HG02571 (cell line): ENCODE results near the gene TMBIM1.
A peak's percentile ranks its signal among the peaks of the same experiment; 100 is the strongest.

Experiments used
- ATAC-seq: cut with Tn5 transposase; IDR thresholded peaks from one replicate; pipeline ENCODE4 v1.9.1; 2021; ENCODE audit warnings: mild to moderate bottlenecking, moderate library complexity; ENCODE audit not compliant: unreplicated experiment

Gene TMBIM1

GRCh38 chr2:218293715-218294429, 1.6 kb upstream of the TMBIM1 start:
- ATAC-seq = no peak

DNA sequence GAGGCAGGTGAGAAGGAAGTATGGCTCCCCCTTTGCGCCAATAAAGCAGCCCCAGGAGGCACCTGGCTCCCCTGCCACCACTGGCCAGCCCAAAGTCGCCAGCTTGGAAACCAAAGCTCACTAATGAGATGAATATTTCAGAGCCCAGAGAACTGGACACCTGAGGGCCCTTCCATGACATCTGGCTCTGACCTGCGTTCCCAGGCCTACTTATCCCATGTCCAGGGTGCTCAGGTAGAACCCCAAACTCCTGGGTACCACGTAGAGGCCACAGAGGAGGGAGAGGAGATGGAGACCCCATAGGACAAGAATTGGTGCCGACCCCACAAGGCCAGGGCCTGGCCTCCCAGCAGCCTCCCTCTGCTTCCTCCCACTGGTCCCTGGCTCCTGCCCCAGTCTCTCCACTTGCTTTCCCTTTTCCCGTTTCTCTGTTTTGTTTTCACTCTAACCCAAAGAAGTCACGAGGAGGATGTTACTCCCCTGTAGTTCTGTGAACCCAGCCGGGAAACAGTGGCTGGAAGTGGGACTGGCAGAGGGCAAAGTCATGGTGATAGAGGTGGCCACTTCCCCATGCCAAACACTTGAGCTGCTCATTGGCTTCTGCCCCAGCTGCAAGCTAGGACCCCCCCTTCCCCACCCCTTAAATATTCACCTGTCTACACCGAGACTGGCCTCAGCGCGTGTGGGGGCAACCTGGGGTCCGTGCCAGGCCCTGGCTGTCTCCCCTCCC, 820 bp downstream of the TMBIM1 start:
- ATAC-seq = no peak

DNA sequence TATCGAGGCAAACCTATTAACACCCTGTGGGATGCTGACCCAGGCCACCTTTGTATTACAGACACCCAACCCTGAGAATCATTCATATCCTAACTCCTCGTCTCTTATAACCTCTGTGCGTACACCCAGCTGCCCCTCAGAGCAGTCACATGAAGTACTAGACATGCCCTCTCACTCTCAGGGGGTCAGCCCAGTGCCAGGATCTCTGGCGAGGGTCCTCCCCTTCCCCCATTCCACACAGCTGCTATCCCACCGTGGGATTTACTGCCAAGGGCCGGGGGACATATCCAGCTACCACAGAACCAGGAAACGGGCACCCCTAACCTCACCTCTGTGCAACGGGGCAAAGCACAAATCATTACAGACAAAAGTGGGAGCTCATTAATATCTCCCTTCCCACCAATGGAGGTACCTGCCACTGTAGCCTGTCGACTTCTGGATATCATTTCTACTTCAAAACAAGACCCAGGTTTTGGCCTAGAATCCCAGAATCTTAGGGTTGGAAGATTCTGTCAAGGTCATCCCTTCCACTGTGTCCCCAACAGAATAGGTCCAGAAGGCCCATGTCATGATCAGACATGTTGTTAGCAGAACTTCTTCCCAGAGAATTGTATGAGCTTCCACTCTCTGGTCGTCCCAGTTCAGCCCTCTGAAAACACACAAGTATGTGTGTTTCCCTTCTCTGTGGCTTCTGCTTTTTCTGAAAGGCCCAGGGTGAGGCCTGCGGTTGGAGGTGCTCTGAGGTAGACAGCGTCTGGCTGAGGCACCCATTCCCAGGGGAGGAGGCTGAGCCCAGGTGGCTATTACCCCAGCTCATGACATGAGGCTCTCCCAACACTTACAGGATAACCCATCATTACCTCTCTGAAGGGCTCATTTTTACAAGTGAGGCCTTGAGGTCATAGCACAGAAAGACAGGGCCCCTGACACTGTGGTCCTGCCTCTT, 1.7 kb downstream of the TMBIM1 start:
- peak; percentile 48 for ATAC-seq

- ATAC-seq = no peak
These were observed 2.5 kb downstream of the TMBIM1 start for GRCh38 chr2:218289639-218290315.

- ATAC-seq = peak; percentile 49
These were observed 5.5 kb downstream of the TMBIM1 start for GRCh38 chr2:218286570-218287459.

- ATAC-seq = no peak
These were observed 6.7 kb downstream of the TMBIM1 start for GRCh38 chr2:218285604-218286003.

- ATAC-seq = peak; percentile 55
These were observed 8.0 kb downstream of the TMBIM1 start for GRCh38 chr2:218284106-218284811.

- ATAC-seq = no peak
These were observed 9.9 kb downstream of the TMBIM1 start for GRCh38 chr2:218282173-218282991.

- ATAC-seq = no peak
These were observed 10.9 kb downstream of the TMBIM1 start for GRCh38 chr2:218281449-218281848.

DNA sequence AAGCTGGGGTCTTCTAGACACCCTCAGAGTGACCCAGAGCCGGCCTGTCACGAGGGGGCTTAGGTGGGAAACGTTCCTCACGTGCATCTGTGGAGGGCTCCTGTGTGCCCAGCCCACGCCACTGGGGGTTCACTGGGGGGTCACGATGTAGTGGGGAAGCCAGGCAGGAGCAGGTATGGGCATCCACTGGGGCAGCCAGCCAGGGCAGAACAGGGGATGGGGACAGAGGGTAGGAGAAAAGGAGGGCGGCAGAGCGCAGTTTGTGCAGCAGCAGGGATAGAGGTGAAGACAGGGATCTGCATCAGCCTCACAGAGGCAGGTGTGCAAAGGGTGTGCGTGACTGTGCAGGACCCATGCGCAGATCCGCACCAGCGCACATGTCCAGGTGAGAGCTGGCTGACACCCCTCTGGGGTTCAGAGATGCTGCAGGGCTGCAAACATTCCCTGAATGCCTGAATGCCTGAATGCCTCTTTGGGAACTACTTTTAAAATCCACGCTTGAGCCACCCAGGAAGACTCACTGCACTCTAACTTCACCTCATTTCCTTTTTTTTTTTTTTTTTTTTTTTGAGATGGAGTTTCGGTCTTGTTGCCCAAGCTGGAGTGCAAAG, 11.9 kb downstream of the TMBIM1 start:
- no peak for ATAC-seq

DNA sequence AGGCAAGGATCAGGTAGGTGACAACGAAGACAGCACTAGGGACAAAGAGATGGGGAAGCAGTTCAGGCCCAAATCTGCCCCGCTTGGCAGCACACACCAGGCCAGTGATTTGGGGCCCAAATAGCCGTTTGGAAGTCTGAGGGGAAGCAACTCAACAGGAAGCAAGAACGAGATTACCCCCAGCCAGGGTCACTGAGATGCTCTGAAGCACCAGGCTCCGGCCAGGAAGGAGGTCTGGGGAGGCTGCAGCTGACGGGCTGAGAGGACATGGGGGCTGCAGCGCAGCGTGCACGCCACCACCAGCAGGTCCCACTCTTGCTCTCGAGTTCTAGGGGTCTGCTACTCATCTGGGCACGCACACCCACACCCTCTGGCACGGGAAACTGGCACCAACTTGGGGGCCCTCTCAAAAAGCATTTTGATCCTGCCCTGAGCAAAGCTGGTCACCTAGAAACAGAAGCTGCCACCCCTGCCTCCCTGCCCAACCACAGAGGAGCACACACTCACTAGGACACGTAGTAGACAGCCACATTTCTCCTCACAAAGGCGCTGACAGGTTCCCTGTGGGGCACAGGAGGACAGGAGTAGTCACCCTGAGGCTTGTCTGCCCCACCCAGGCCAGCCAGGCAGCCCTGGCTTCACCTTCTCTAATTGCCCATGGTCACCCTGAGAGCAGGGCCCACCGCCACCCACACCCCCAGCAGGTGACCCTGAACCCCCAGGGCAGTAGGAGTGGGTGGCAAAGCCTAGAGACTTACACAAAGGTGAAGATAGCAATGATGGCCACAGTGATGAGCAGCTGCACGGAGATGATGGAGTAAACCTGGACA, 13.6 kb downstream of the TMBIM1 start:
- ATAC-seq = no peak

- no peak for ATAC-seq
These were observed 14.4 kb downstream of the TMBIM1 start for GRCh38 chr2:218277921-218278320.

- no peak for ATAC-seq
These were observed 15.1 kb downstream of the TMBIM1 start for GRCh38 chr2:218276986-218277755.

DNA sequence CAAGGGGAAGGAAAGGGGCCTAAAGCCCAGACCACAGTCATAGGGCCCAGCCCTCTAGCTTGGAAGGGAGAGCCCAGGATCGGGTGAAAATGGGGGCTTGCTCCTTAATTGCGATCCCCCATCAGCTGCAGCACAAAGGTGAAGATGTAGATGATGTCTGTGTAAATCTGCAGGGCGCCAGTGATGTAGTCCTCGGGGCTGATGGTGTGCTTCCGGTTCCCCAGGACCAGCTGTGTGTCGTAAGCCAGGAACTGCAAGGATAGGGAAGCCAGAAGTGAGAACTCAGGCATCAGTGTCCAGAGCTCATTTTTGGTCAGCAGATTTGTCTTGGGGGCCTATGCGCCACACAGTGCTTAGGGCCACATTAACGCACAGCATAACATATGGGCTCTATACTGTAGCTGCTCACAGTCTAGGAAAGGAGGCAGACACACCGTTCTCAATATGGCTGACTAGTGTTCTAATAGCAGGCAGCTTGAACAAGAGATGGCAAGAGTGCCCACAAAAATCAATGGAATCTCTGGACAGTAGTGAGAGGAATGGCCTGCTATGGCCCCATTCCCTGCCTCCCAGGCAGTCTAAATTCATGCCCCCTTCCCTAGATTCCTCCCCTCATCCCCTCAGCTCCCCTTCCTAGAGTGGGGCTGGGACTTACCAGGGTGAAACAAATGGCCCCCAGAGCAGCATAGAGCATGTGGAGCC, 16.8 kb downstream of the TMBIM1 start:
- ATAC-seq = no peak

GRCh38 chr2:218274586-218274985, 17.7 kb downstream of the TMBIM1 start:
- ATAC-seq = no peak

GRCh38 chr2:218273908-218274249, 18.4 kb downstream of the TMBIM1 start:
- ATAC-seq = no peak
